ACC112 (cell line): Measurements from ENCODE around the gene C12orf57.

Experiments used
- H2AFZ ChIP-seq: fragments of 200-600 bp; sonication (generic); one replicate; pipeline ENCODE4 v1.6.0; 2017; ENCODE audit warnings: antibody characterized with exemption, low read length; ENCODE audit not compliant: unreplicated experiment
- H3K27ac ChIP-seq: fragments of 200-600 bp; sonication (generic); 2 replicates; pipeline ENCODE4 v1.5.1; 2014; ENCODE audit warnings: low read depth, mild to moderate bottlenecking, antibody characterized with exemption, low read length, moderate library complexity
- H3K27me3 ChIP-seq: fragments of 200-600 bp; sonication (generic); 2 replicates; pipeline ENCODE4 v1.6.1; 2014; ENCODE audit warnings: mild to moderate bottlenecking, antibody characterized with exemption, low read length, moderate library complexity, mixed read lengths; ENCODE audit not compliant: insufficient read depth
- H3K36me3 ChIP-seq: fragments of 200-600 bp; sonication (generic); 2 replicates; pipeline ENCODE4 v1.6.1; 2016; ENCODE audit warnings: mild to moderate bottlenecking, antibody characterized with exemption, low read length, moderate library complexity, mixed read lengths; ENCODE audit not compliant: insufficient read depth
- H3K4me1 ChIP-seq: fragments of 200-600 bp; sonication (generic); one replicate; pipeline ENCODE4 v1.6.1; 2016; ENCODE audit warnings: low read length, mixed read lengths; ENCODE audit not compliant: insufficient read depth, unreplicated experiment, control insufficient read depth
- H3K4me3 ChIP-seq: fragments of 200-600 bp; sonication (generic); 2 replicates; pipeline ENCODE4 v1.5.1; 2014; ENCODE audit warnings: mild to moderate bottlenecking, low read depth, low read length
- H3K79me2 ChIP-seq: fragments of 200-600 bp; sonication (generic); one replicate; pipeline ENCODE4 v1.6.0; 2016; ENCODE audit warnings: low read length; ENCODE audit not compliant: control insufficient read depth, unreplicated experiment, insufficient read depth

The C12orf57 gene

DNA sequence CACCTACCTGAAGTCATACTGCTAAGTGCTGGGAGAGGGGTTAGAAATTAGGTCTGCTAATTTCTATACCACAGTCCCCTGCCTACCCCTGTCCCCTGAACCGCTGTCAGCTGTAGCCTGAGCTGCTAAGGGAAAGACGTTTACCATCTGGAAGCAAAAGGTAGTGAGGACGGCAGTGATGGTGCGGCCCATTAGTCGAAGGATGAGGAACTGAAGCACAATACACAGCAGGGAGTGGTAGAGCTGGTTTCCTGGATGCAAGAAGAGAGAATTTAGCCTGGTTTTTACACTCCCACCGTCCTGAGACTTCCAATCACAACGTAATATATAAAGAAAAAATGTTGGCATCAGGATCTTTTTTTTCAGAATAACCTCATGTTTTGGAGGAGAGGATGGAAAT, 38.7 kb downstream of the C12orf57 start:
- Histone ChIP-seq H3K79me2 (no peaks in the 10 kb centered on the region), H3K27me3 (no peaks in the 10 kb centered on the region), H3K4me3 (no peak overlapping the region), H2AFZ (no peak overlapping the region), H3K27ac (no peak overlapping the region), H3K4me1 (no peaks in the 10 kb centered on the region), H3K36me3 (peaks cover 16% of the 10 kb centered on the region)

DNA sequence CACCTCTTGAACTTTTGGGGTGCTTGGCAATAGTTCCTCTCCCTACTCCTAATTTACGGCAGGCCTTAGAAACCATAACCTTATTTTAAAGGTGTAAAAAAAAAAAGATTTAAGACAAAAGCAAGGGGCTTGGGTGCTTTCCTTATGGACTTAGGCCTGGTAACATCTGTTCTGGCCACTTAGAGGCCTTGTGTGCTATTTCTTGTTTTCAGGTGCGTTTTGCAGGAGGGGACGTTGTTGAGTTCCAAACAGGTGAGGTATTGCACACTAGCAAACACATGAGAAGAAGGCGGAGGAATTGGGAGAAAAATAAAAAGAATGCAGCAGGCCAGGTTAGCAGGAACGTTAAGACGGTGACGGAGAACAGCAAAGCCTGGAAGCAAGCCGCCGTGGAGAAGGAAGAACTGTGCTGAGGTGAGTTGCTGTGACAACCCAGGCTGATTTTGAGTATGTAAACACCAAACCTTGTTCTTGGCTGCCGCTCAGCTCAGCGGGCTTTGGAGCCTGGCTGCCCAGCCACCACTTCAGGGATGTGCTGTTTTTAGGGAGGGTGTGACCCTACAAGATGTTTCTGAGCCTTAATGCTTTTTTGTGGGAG, 44.2 kb downstream of the C12orf57 start:
- no peaks in the 10 kb centered on the region for H3K27me3 ChIP-seq
- no peaks in the 10 kb centered on the region for H3K79me2 ChIP-seq
- no peak overlapping the region for H2AFZ ChIP-seq
- H3K27ac ChIP-seq = no peak overlapping the region
- H3K36me3 ChIP-seq = peaks cover 12% of the 10 kb centered on the region
- H3K4me1 ChIP-seq = no peaks in the 10 kb centered on the region
- H3K4me3 ChIP-seq = no peak overlapping the region
